PC-9 (cell line): ENCODE measurements around the gene COMMD1. TPM values are rescaled to one million over a fixed set of nuclear protein-coding genes. Genes with fewer than 3 reads are reported as not detected.

Experiments used
- BruUV-seq: library from RNA; stranded (reverse); fragments of 400-500 nt; replicated peaks from 2 replicates; lab custom pipeline; 2021; lab: Mats Ljungman, UMichigan
- CTCF ChIA-PET: fragments of 300-600 bp; sonication (Branson Sonifier 250); formaldehyde crosslinking; loops from one replicate; lab custom pipeline; 2022; ENCODE audit warnings: antibody characterized with exemption; lab: Charles Lee
- POLR2A ChIA-PET: fragments of 300-600 bp; sonication (Branson Sonifier 250); formaldehyde crosslinking; loops from one replicate; lab custom pipeline; 2022; ENCODE audit warnings: antibody characterized with exemption; ENCODE audit not compliant: unreplicated experiment; lab: Charles Lee
- DNase-seq, 2 experiments: peaks; one replicate each; pipeline versions ENCODE4 v3.0.0 to v3.0.0-alpha.2; 2015 to 2022; ENCODE audit warnings: mixed read lengths in 1 of 2
- H2AFZ ChIP-seq: fragments of 200-600 bp; sonication (generic); 2 replicates; pipeline ENCODE4 v1.8.1; 2017; ENCODE audit warnings: antibody characterized with exemption
- H3F3A ChIP-seq: fragments of 200-600 bp; sonication (generic); 2 replicates; pipeline ENCODE4 v1.8.1; 2017; ENCODE audit warnings: antibody characterized with exemption, mild to moderate bottlenecking, low read depth; ENCODE audit not compliant: insufficient read depth
- H3K27ac ChIP-seq: fragments of 200-600 bp; sonication (generic); 2 replicates; pipeline ENCODE4 v1.6.1; 2016; ENCODE audit warnings: mixed run types
- H3K27me3 ChIP-seq: fragments of 200-600 bp; sonication (generic); 2 replicates; pipeline ENCODE4 v1.6.1; 2016; ENCODE audit warnings: low read depth, mixed run types; ENCODE audit not compliant: insufficient read depth
- H3K36me3 ChIP-seq: fragments of 200-600 bp; sonication (generic); 2 replicates; pipeline ENCODE4 v1.6.1; 2016; ENCODE audit warnings: low read depth, mixed run types
- H3K4me1 ChIP-seq: fragments of 200-600 bp; sonication (generic); replicated peaks from 2 replicates; pipeline ENCODE4 v1.6.1; 2016; ENCODE audit warnings: mixed run types; ENCODE audit not compliant: insufficient read depth
- H3K4me2 ChIP-seq: fragments of 200-600 bp; sonication (generic); 2 replicates; pipeline ENCODE4 v1.6.1; 2017; ENCODE audit warnings: mixed run types
- H3K4me3 ChIP-seq: fragments of 200-600 bp; sonication (generic); 2 replicates; pipeline ENCODE4 v1.6.1; 2016; ENCODE audit warnings: mixed run types
- H3K79me2 ChIP-seq: fragments of 200-600 bp; sonication (generic); 2 replicates; pipeline ENCODE4 v1.6.1; 2017; ENCODE audit warnings: low read depth, mixed run types
- H3K9me2 ChIP-seq: fragments of 200-600 bp; sonication (generic); 2 replicates; pipeline ENCODE4 v1.8.1; 2017; ENCODE audit warnings: mild to moderate bottlenecking; ENCODE audit not compliant: insufficient read depth
- H3K9me3 ChIP-seq: fragments of 200-600 bp; sonication (generic); 2 replicates; pipeline ENCODE4 v1.8.1; 2016; ENCODE audit warnings: low read depth; ENCODE audit not compliant: insufficient read depth
- H4K20me1 ChIP-seq: fragments of 200-600 bp; sonication (generic); 2 replicates; pipeline ENCODE4 v1.8.1; 2017; ENCODE audit not compliant: insufficient read depth
- CTCF ChIP-seq: fragments of 200-600 bp; sonication (generic); conservative IDR thresholded peaks from 2 replicates; pipeline ENCODE4 v1.6.1; 2017; ENCODE audit warnings: mixed run types, antibody characterized with exemption, mild to moderate bottlenecking, moderate library complexity
- EZH2 ChIP-seq: fragments of 200-600 bp; sonication (generic); IDR thresholded peaks from 2 replicates; pipeline ENCODE4 v1.8.0; 2017; ENCODE audit warnings: antibody characterized with exemption, low read depth
- intact Hi-C: fragments of 100-400 bp; cut with micrococcal nuclease; formaldehyde crosslinking; loops from one replicate; pipeline ENCODE4 v1.10.0; 2022; ENCODE audit not compliant: unreplicated experiment
- total RNA-seq: library from RNA; stranded (reverse); gene quantifications from 2 replicates; pipeline ENCODE4 v1.2.3, GENCODE V29; 2021

Gene COMMD1
- total RNA-seq, 1 experiment from 2014 or later, result 16.3 TPM

- H2AFZ ChIP-seq, result no peak overlapping the region
- no peaks in the 10 kb centered on the region for H3K4me1 ChIP-seq
Measured at GRCh38 chr2:62177392-62178049, 272.0 kb downstream of the COMMD1 start.

GRCh38 chr2:62178741-62179271, 273.3 kb downstream of the COMMD1 start:
- Histone ChIP-seq H3K79me2 (no peaks in the 10 kb centered on the region), H3K9me3 (no peaks in the 10 kb centered on the region), H3K36me3 (no peaks in the 10 kb centered on the region), H3K9me2 (no peaks in the 10 kb centered on the region), H2AFZ (no peak overlapping the region), H3K27me3 (no peaks in the 10 kb centered on the region), H3K27ac (no peak overlapping the region), H3F3A (no peaks in the 10 kb centered on the region), H3K4me2 (no peak overlapping the region), H4K20me1 (no peaks in the 10 kb centered on the region), H3K4me1 (no peaks in the 10 kb centered on the region), H3K4me3 (no peak overlapping the region)
- intact Hi-C loops, result no loop called here
- no TSS peak for BruUV-seq
- DNase-seq, result no peak
- ChIA-PET POLR2A (no interaction called here), CTCF (interaction anchor here (0.5 kb wide), 1 partner anchor 64 kb away, joined by 3 read pairs; no protein-coding TSS in a partner anchor)
- no peak for TF ChIP-seq EZH2
- TF ChIP-seq CTCF, result no peak

More at GRCh38 chr2:62177392-62178049, 272.0 kb downstream of the COMMD1 start:
- Histone ChIP-seq H3K9me3 (no peaks in the 10 kb centered on the region), H4K20me1 (no peaks in the 10 kb centered on the region), H3K4me2 (no peak overlapping the region), H3K27me3 (no peaks in the 10 kb centered on the region), H3F3A (no peaks in the 10 kb centered on the region), H3K36me3 (no peaks in the 10 kb centered on the region), H3K27ac (no peak overlapping the region), H3K79me2 (no peaks in the 10 kb centered on the region), H3K9me2 (no peaks in the 10 kb centered on the region), H3K4me3 (no peak overlapping the region)
- CTCF ChIA-PET, result no interaction called here
- POLR2A ChIA-PET, result interaction anchor here (0.6 kb wide), 1 partner anchor 23 kb away, joined by 3 read pairs; no protein-coding TSS in a partner anchor
- intact Hi-C loops, result no loop called here
- BruUV-seq, result no TSS peak
- no peak for DNase-seq
- TF ChIP-seq EZH2, result no peak
- no peak for TF ChIP-seq CTCF

- no peaks in the 10 kb centered on the region for H3K9me2 ChIP-seq
- H3K36me3 ChIP-seq, result no peaks in the 10 kb centered on the region
- no peak overlapping the region for H2AFZ ChIP-seq
- TF ChIP-seq EZH2, result no peak
- TF ChIP-seq CTCF, result no peak
- no peaks in the 10 kb centered on the region for H3F3A ChIP-seq
- BruUV-seq, result no TSS peak
- no peaks in the 10 kb centered on the region for H3K4me1 ChIP-seq
- H3K9me3 ChIP-seq, result no peaks in the 10 kb centered on the region
- no peak overlapping the region for H3K27ac ChIP-seq
- intact Hi-C loops, result no loop called here
- no peaks in the 10 kb centered on the region for H3K27me3 ChIP-seq
- CTCF ChIA-PET, result no interaction called here
- no peaks in the 10 kb centered on the region for H3K79me2 ChIP-seq
- POLR2A ChIA-PET, result no interaction called here
- no peak overlapping the region for H3K4me3 ChIP-seq
- H3K4me2 ChIP-seq, result no peak overlapping the region
- H4K20me1 ChIP-seq, result no peaks in the 10 kb centered on the region
- DNase-seq, result no peak
Measured at GRCh38 chr2:62180975-62181374, 275.5 kb downstream of the COMMD1 start.
